Suprapubic skin (tissue), 4 donors: Measurements from ENCODE around the gene CDC14C.

ENCODE experiments used
- CTCF ChIP-seq, 2 donors: fragments of 200-600 bp in 1 of 2; fragments of 450-650 bp in 1 of 2; sonication (generic) in 1 of 2; IDR thresholded peaks; one replicate each; pipeline ENCODE4 v1.5.1; 2016 to 2019; ENCODE audit warnings: antibody characterized with exemption in 2 of 2, mild to moderate bottlenecking in 1 of 2, moderate library complexity in 1 of 2
- POLR2A ChIP-seq, 2 donors: fragments of 450-650 bp; IDR thresholded peaks; one replicate each; pipeline ENCODE4 v1.6.1; 2017; ENCODE audit warnings: antibody characterized with exemption in 2 of 2, mild to moderate bottlenecking in 2 of 2, moderate library complexity in 2 of 2
- POLR2AphosphoS5 ChIP-seq, 3 donors: sonication (generic); formaldehyde crosslinking; IDR thresholded peaks; one replicate each; pipeline ENCODE4 v1.6.1; 2017; ENCODE audit warnings: antibody characterized with exemption in 3 of 3

- TF ChIP-seq CTCF (IDR thresholded peaks at IDR 0.05) (peak in 1 of 2 donors; percentile 18), POLR2A (IDR thresholded peaks at IDR 0.05) (no peak), POLR2AphosphoS5 (IDR thresholded peaks at IDR 0.05) (no peak)
Measured at GRCh38 chr7:48875045-48875916, 49.1 kb upstream of the CDC14C start.
